SK-N-MC (cell line): Measurements from ENCODE around the gene FGF18.

Source experiments
- EZH2 ChIP-seq: fragments of 200-600 bp; sonication (generic); IDR thresholded peaks from one replicate; pipeline ENCODE4 v1.6.1; 2017; ENCODE audit warnings: antibody characterized with exemption
- FOXP2 ChIP-seq: optimal IDR thresholded peaks from 2 replicates; pipeline ENCODE3; 2011; ENCODE audit warnings: mild to moderate bottlenecking, moderate library complexity; ENCODE audit not compliant: insufficient read depth; ENCODE audit errors: extremely low read length, control extremely low read depth
- POLR2AphosphoS5 ChIP-seq: IDR thresholded peaks from 2 replicates; pipeline ENCODE4 v1.6.1; 2012; ENCODE audit warnings: mild to moderate bottlenecking, low read depth, low read length, borderline replicate concordance

DNA sequence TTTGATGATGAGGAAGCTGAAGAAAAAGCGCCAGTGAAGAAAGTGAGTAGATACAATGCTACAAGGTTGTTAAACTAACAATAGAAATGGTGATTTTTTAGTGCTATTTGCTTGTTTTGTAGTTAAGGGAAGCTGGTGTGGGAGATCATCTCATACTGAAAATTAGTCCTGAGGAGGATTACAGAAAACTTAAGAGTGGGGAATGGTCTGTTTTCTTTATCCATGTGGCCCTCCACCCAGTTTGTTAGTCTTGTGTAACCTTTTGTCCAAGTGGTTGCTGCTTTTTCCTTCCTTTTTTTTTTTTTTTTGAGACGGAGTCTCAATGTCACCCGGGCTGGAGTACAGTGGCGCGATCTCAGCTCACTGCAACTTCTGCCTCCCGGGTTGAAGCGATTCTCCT is 19.3 kb upstream of the FGF18 start:
- TF ChIP-seq EZH2 (no peak), POLR2AphosphoS5 (no peak), FOXP2 (no peak)
